Measurements from ENCODE around the gene SNX32. TPM values are rescaled to one million over a fixed set of nuclear protein-coding genes. Genes with fewer than 3 reads are reported as not detected.
A peak's percentile ranks its signal among the peaks of the same experiment; 100 is the strongest.

SNX32 gene
- total and polyA plus RNA-seq, 9 of the 15 experiments (the other 6 are each of a cell fraction or from before 2014, with no cell fraction given), result 0.03 TPM; not detected in 7

- TF ChIP-seq THRB (CRISPR knock-in tag; conservative IDR thresholded peaks at IDR 0.05) (peak; percentile 10; the same call in 1 of the 2 replicates), E4F1 (CRISPR knock-in tag; IDR thresholded peaks at IDR 0.05; ENCODE audit: borderline replicate concordance) (no peak), HINFP (tag; conservative IDR thresholded peaks at IDR 0.05; ENCODE audit: low read depth) (no peak), KDM4B (IDR thresholded peaks at IDR 0.05; ENCODE audit: borderline replicate concordance in 2 of 2, low read depth in 1 of 2) (0 out of 4 replicates have a peak, but pooled peaks of 1 of the 2 experiments have one; percentile 27), RNF2 (IDR thresholded peaks at IDR 0.05) (peak; percentile 67; the same call in 1 of the 2 replicates), TCF7L2 (IDR thresholded peaks at IDR 0.05; ENCODE audit: low read depth, low read length) (no peak), ELF4 (CRISPR knock-in tag; IDR thresholded peaks at IDR 0.05) (no peak), ZFP36 (IDR thresholded peaks at IDR 0.05; ENCODE audit: low read depth, low read length, partially characterized antibody) (peak; percentile 62), CBFB (CRISPR knock-in tag; IDR thresholded peaks at IDR 0.05) (no peak), HIVEP1 (CRISPR knock-in tag; IDR thresholded peaks at IDR 0.05) (no peak), SFPQ (IDR thresholded peaks at IDR 0.05; ENCODE audit: low read depth, low read length) (no peak), KAT8 (IDR thresholded peaks at IDR 0.05; ENCODE audit: low read depth) (no peak), POLR2B (IDR thresholded peaks at IDR 0.05; ENCODE audit: low read depth, partially characterized antibody) (peak; percentile 94), PML (IDR thresholded peaks at IDR 0.05; ENCODE audit: low read length) (peak; percentile 82), THAP12 (CRISPR knock-in tag; IDR thresholded peaks at IDR 0.05) (peak; percentile 91), FUS (optimal IDR thresholded peaks at IDR 0.05; ENCODE audit: low read depth, low read length) (no peak)
Observed at GRCh38 chr11:65859095-65859811, 25.5 kb downstream of the SNX32 start (continued).
